ENCODE measurements around the gene DSE.

Gene DSE

GRCh38 chr6:116362276-116362675, 8.5 kb upstream of the DSE start:
- DNase-seq: no peak

GRCh38 chr6:116363759-116364158, 7.0 kb upstream of the DSE start:
- no peak for DNase-seq

- no peak for DNase-seq
Measured at GRCh38 chr6:116364321-116364720, 6.4 kb upstream of the DSE start.

DNA sequence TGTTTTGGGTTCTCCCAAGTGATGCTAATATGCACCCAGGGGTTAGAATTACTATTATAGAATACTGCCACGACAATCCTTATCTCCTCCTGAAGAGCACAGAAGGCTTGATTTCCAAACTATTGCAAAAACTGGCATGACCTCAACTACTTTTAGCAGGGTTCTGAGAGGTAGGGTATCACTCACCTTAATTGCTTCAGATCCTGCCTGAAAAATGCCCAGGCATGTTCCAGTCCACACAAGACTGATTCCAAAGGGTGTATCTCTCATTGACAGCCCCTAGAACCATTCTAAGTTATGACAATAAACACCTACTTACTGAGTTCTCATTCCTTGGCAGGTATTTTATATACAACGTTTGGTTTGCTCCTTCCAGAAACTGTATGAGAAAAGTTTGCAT, 5.0 kb upstream of the DSE start:
- no peak for DNase-seq

- no peak for DNase-seq
Measured at GRCh38 chr6:116366740-116367275, 3.9 kb upstream of the DSE start.

DNA sequence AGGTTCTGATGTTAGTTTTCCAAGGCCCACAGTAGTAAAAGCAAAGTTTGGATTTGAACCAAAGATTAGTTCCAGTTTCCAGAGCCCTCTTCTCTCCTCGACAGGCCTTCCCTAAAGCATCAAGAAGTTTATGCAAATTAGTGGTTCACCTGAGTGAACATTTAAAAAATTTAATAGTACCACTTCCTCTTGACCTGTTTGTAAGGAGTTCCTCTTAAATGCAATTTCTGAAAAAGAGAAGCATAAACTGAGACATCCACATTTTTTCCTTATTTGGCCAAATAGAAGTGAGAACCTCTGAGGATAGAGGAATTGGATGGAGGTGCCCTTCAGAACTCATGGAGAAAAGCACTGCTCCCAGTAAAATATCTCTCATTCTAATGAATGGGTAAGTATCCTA, 1.2 kb upstream of the DSE start:
- no peak for DNase-seq

GRCh38 chr6:116369964-116370759, 585 bp upstream of the DSE start:
- DNase-seq: no peak

- DNase-seq: peak; percentile 20
Measured at GRCh38 chr6:116371120-116371917, 572 bp downstream of the DSE start.

DNA sequence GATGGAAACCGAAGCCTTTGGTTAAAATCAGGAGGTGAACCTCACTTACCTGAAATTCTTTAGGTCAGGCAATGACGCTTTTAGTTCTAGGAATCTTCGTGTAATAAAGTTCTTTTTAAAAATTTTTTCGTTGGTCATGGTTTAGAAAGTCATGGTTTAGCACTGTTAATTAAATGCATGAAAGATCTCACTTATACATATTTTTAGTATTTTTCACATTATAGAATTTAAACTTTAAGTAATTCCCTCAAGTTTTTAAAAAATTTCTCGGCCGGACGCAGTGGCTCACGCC, 1.1 kb downstream of the DSE start:
- DNase-seq: no peak

GRCh38 chr6:116373300-116373699, 2.6 kb downstream of the DSE start:
- no peak for DNase-seq

DNA sequence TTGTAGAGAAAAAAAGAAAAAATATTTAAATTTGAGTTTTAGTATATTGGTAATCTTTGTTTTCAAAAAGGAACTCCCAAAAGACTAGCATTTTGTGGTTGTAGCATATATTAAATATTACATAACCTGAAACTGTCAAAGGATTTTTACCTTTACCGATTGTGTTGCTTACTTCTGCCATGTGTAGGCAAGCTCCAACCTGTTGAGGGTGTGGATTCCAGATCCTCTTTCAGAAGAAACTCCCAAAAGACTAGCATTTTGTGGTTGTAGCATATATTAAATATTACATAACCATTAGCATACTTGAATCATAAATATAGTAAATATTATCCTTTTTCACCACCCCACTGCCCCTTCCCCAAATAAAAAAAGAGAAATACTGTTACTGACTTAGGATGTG, 3.2 kb downstream of the DSE start:
- no peak for DNase-seq

GRCh38 chr6:116374586-116374985, 3.8 kb downstream of the DSE start:
- no peak for DNase-seq

DNA sequence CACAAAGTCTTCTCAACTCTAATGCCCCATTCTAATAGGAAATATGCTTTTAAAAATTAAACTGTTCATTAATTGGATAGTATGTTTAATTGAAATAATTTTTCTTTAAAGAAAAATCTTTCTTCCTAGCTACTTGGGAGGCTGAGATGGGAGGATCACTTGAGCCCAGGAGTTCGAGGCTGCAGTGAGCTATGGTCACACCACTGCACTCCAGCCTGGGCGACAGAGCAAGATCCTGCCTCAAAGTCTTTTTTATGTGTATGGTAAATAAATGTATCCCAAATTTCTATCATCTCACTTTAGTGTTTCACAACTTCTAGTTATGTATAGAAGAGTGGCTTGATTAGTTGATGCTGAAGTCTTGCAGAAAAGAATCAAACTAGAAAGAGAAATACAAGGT, 4.5 kb downstream of the DSE start:
- no peak for DNase-seq

GRCh38 chr6:116376149-116376548, 5.4 kb downstream of the DSE start:
- no peak for DNase-seq

DNA sequence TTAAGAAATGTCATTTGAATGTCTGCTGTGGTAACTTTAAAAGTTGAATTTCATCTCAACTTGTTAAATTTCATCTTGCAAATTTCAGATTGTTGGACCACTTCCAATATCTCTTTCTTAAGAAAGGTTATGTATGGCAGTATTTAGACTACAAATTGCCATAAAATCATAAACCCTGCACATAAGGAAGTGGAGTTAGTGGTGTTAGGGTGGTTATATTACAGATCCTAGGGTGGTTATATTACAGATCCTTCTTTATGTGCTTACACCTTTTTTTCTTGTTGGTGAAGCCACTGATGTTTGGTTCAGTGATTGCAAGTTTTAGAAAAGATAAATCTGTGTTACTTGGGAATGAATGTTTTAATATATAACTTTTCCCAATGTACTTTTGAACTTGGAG, 9.0 kb downstream of the DSE start:
- no peak for DNase-seq

DNA sequence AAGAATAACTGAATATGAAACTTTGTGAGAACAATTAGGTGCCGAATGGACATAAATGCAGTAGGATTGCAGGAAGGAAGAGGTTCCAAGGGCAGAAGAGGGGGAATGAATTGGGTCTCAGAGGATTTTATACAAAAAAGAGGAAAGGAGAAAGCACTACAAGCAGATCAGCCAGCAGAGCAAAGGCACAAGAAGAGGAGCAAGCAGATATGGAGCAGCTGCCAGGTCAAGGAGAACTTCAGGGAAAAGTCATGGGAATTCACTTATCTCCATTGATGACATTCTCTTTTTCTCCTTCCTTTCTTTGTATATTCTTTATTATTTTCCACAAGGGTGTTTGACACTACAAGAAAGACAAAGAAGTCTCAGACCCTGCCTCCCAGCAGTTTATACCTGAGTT, 9.6 kb downstream of the DSE start:
- DNase-seq: no peak

GRCh38 chr6:116381000-116381399, 10.3 kb downstream of the DSE start:
- no peak for DNase-seq

DNA sequence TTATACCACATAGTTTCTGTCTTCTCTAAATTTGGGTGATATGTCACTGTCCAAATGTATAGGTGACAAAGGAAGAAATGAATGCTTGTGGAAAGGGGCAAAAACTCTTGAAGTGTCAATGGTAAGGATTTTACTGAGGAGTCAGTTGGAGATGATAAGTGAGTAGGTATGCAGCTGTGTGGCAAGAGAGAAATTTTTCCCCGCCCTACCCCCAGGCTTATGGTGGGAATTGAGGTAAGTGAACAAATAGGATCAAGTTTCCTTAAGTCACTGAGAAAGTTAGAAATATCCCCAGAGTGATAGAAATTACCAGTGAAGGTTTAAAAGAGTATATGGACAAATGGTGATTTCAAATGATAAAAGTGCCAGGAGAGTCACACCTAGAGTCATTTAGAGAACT, 11.8 kb downstream of the DSE start:
- no peak for DNase-seq

GRCh38 chr6:116384727-116385458, 14.1 kb downstream of the DSE start:
- DNase-seq: no peak

DNA sequence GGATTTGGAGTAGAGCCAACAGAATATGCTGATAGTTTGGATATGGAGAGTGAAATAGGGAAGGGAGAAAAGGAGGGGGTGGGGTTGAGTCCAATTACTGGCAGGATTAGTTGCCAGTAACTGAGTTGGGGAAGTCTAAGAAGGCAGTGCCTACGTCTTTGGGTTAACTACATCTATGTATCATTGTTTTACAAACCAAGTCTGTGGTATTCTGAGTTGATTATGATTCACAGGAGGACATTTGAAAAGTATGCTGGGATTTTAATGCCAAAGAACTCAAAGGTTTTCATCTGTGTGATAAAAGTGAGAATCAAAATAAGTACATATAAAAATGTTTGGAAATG, 14.7 kb downstream of the DSE start:
- DNase-seq: no peak

DNA sequence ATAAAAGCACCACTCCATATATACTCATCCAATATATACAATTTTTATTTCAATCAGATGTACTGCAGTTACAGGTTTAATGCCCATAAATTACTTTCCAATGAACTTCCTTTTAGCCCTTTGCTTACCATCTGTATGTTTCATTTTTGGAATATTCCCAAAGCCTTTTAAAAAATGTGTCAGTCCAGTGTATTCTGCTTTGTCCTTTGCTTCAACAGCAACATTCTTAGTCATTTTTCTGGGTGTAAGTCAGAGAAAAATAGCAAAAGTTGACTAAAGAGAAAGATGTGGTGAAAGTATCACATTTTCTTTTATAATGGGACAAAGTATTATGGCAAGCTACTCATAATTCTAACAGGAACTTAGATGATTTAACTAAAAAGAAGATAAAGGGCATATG, 15.2 kb downstream of the DSE start:
- DNase-seq: no peak

DNA sequence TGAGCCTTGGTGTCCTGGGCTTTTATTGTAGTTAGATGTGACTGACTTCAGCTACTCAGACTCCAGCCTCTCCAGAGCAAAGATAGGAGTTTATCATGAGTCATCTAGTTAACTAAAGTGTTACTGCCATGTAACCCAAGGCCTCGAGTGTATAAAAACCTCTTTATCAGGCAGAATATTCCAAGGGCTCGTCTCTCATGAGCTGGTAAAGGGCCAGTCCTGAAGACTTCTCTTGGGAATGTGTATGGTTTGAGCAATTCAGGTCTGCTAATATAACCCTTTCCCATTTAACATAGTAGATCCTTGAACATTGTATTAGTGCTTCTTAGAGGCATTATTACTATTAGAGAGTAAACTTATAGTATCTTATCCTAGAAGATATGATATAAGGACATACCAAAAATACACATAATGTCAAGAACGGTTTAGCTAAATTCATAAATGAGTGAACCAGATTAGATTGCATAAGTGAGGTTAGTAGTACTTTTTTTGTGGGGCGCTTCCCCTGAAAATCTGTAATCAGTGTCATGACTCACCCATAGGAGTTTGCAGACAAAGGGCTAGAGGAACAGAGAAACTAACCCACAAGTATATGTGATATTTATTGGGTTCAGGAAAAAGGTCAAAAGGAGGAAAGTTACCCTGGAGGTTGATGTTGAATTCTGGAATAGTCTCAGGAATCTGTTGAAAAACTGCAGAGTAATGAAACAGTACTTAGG, 16.0 kb downstream of the DSE start:
- no peak for DNase-seq

GRCh38 chr6:116387374-116387773, 16.6 kb downstream of the DSE start:
- no peak for DNase-seq
